PC-9 (cell line): ENCODE results near the gene MCMBP.

Experiments used
- EZH2 ChIP-seq: fragments of 200-600 bp; sonication (generic); IDR thresholded peaks from 2 replicates; pipeline ENCODE4 v1.8.0; 2017; ENCODE audit warnings: antibody characterized with exemption, low read depth
- TF ChIP-seq, protein P1 (sequence below): fragments of 200-600 bp; sonication (generic); conservative IDR thresholded peaks from 2 replicates; pipeline ENCODE4 v1.6.1; 2017; ENCODE audit warnings: mixed run types, antibody characterized with exemption, mild to moderate bottlenecking, moderate library complexity

GRCh38 chr10:119871881-119872609, 598 bp downstream of the MCMBP start:
- TF ChIP-seq, protein P1, sequence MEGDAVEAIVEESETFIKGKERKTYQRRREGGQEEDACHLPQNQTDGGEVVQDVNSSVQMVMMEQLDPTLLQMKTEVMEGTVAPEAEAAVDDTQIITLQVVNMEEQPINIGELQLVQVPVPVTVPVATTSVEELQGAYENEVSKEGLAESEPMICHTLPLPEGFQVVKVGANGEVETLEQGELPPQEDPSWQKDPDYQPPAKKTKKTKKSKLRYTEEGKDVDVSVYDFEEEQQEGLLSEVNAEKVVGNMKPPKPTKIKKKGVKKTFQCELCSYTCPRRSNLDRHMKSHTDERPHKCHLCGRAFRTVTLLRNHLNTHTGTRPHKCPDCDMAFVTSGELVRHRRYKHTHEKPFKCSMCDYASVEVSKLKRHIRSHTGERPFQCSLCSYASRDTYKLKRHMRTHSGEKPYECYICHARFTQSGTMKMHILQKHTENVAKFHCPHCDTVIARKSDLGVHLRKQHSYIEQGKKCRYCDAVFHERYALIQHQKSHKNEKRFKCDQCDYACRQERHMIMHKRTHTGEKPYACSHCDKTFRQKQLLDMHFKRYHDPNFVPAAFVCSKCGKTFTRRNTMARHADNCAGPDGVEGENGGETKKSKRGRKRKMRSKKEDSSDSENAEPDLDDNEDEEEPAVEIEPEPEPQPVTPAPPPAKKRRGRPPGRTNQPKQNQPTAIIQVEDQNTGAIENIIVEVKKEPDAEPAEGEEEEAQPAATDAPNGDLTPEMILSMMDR: no peak
- no peak for TF ChIP-seq EZH2
